GM23338 (cell line): ENCODE measurements around the gene CDK5RAP2. TPM values are rescaled to one million over a fixed set of nuclear protein-coding genes. Genes with fewer than 3 reads are reported as not detected.

Source experiments
- ATAC-seq: fragments of 200-7000 bp; cut with Tn5 transposase; 3 replicates; pipeline ENCODE4 v1.9.1; 2020
- DNase-seq: peaks from one replicate; pipeline ENCODE4 v3.0.0-alpha.2; 2015; ENCODE audit warnings: low spot score
- H2AFZ ChIP-seq: fragments of 200-600 bp; sonication (generic); 2 replicates; pipeline ENCODE4 v1.8.0; 2016; ENCODE audit warnings: antibody characterized with exemption, mild to moderate bottlenecking, moderate library complexity
- H3F3A ChIP-seq: fragments of 200-600 bp; sonication (generic); replicated peaks from 2 replicates; pipeline ENCODE4 v1.8.0; 2017; ENCODE audit warnings: antibody characterized with exemption, mixed run types, low read depth
- H3K27ac ChIP-seq: fragments of 200-600 bp; sonication (generic); 2 replicates; pipeline ENCODE4 v1.6.1; 2016; ENCODE audit warnings: low read depth
- H3K27me3 ChIP-seq: fragments of 200-600 bp; sonication (generic); 2 replicates; pipeline ENCODE4 v1.8.0; 2016; ENCODE audit warnings: mild to moderate bottlenecking, mixed run types, moderate library complexity; ENCODE audit not compliant: insufficient read depth
- H3K36me3 ChIP-seq: fragments of 200-600 bp; sonication (generic); 2 replicates; pipeline ENCODE4 v1.8.0; 2016; ENCODE audit warnings: mild to moderate bottlenecking; ENCODE audit not compliant: insufficient read depth
- H3K4me1 ChIP-seq: fragments of 200-600 bp; sonication (generic); 2 replicates; pipeline ENCODE4 v1.8.0; 2016; ENCODE audit warnings: mild to moderate bottlenecking, moderate library complexity; ENCODE audit not compliant: insufficient read depth
- H3K4me2 ChIP-seq: fragments of 200-600 bp; sonication (generic); 2 replicates; pipeline ENCODE4 v1.7.1; 2017; ENCODE audit warnings: mixed run types
- H3K4me3 ChIP-seq: fragments of 200-600 bp; sonication (generic); 2 replicates; pipeline ENCODE4 v1.6.1; 2016; ENCODE audit warnings: mixed run types
- H3K79me2 ChIP-seq: fragments of 200-600 bp; sonication (generic); replicated peaks from 2 replicates; pipeline ENCODE4 v1.8.0; 2017; ENCODE audit warnings: mild to moderate bottlenecking; ENCODE audit not compliant: insufficient read depth
- H3K9me2 ChIP-seq: fragments of 200-600 bp; sonication (generic); 2 replicates; pipeline ENCODE4 v1.8.0; 2017; ENCODE audit not compliant: insufficient read depth
- H4K20me1 ChIP-seq: fragments of 200-600 bp; sonication (generic); replicated peaks from 2 replicates; pipeline ENCODE4 v1.8.0; 2017; ENCODE audit warnings: mild to moderate bottlenecking; ENCODE audit not compliant: insufficient read depth
- H3K27ac Mint-ChIP-seq: 2 replicates; pipeline ENCODE4 v1.8.0; 2020; ENCODE audit warnings: inconsistent platforms, mild to moderate bottlenecking, moderate library complexity, mixed read lengths
- H3K27me3 Mint-ChIP-seq: 3 replicates; pipeline ENCODE4 v1.8.0; 2022; ENCODE audit warnings: low read depth, mild to moderate bottlenecking, moderate library complexity, mixed read lengths, inconsistent platforms; ENCODE audit not compliant: insufficient read depth, poor library complexity
- H3K36me3 Mint-ChIP-seq: 3 replicates; pipeline ENCODE4 v1.8.0; 2021; ENCODE audit warnings: low read depth, mild to moderate bottlenecking, inconsistent platforms, moderate library complexity, mixed read lengths
- H3K4me1 Mint-ChIP-seq: 3 replicates; pipeline ENCODE4 v1.8.0; 2020; ENCODE audit warnings: mild to moderate bottlenecking, inconsistent platforms, mixed read lengths
- H3K4me3 Mint-ChIP-seq: 3 replicates; pipeline ENCODE4 v1.8.0; 2021; ENCODE audit warnings: moderate library complexity, mild to moderate bottlenecking, inconsistent platforms, mixed read lengths
- H3K9me3 Mint-ChIP-seq: 3 replicates; pipeline ENCODE4 v1.8.0; 2020; ENCODE audit warnings: moderate library complexity, mild to moderate bottlenecking, inconsistent platforms, mixed read lengths
- CREB1 ChIP-seq: fragments of 250-450 bp; sonication (Bioruptor Pico); IDR thresholded peaks from 2 replicates; pipeline ENCODE4 v1.5.0; 2020; ENCODE audit warnings: low read depth, mild to moderate bottlenecking, moderate library complexity
- JUNB ChIP-seq: IDR thresholded peaks from one replicate; pipeline ENCODE4 v1.6.1; 2016; ENCODE audit warnings: antibody characterized with exemption; ENCODE audit not compliant: unreplicated experiment
- POLR2AphosphoS5 ChIP-seq: IDR thresholded peaks from 2 replicates; pipeline ENCODE4 v1.6.1; 2016; ENCODE audit warnings: antibody characterized with exemption, low read depth
- ZNF114 ChIP-seq: fragments of 250-450 bp; sonication (Bioruptor Pico); IDR thresholded peaks from 2 replicates; pipeline ENCODE4 v1.5.0; 2020; ENCODE audit warnings: mild to moderate bottlenecking, moderate library complexity
- polyA plus RNA-seq: library from polyadenylated mRNA; unstranded; fragments of >200 nt; fragmentation: Nextera tagmentation; extraction: Ambion mirVana; gene quantifications from 2 replicates; pipeline ENCODE4 v1.2.1, GENCODE V29; 2016
- total RNA-seq: library from RNA; depleted of rRNA; stranded (reverse); fragments of >200 nt; shearing (Covaris generic); gene quantifications from 2 replicates; pipeline ENCODE4 v1.2.3, GENCODE V29; 2014
- TF ChIP-seq, protein P1 (sequence below): IDR thresholded peaks from one replicate; pipeline ENCODE4 v1.6.1; 2018; ENCODE audit warnings: antibody characterized with exemption; ENCODE audit not compliant: unreplicated experiment
- TF ChIP-seq, protein P2 (sequence below): fragments of 250-450 bp; sonication (Bioruptor Pico); IDR thresholded peaks from 2 replicates; pipeline ENCODE4 v1.5.0; 2020; ENCODE audit warnings: mild to moderate bottlenecking, moderate library complexity

Gene CDK5RAP2
- total and polyA plus RNA-seq, 2 experiments from 2014 or later = 50.7 to 65.7 TPM

DNA sequence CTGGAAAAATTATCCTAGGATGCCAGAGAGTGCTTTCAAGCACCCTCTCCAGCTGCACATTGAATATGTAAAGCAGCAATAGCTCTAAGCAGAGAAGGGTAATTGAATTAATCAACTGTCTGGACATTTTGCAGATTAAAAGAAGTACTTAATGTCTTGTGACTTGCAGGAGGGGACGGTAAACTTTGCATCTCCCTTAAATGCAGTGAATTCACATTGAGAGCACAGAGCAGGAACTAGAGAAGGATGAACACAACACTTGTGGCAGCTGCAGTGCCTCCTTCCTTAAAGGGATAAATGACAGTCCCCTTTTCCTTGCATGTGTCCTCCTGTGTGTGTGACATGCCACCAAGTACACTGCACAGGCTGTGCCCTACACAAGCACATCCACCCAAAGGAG is 7.4 kb upstream of the CDK5RAP2 start (continued):
- TF ChIP-seq, protein P1, sequence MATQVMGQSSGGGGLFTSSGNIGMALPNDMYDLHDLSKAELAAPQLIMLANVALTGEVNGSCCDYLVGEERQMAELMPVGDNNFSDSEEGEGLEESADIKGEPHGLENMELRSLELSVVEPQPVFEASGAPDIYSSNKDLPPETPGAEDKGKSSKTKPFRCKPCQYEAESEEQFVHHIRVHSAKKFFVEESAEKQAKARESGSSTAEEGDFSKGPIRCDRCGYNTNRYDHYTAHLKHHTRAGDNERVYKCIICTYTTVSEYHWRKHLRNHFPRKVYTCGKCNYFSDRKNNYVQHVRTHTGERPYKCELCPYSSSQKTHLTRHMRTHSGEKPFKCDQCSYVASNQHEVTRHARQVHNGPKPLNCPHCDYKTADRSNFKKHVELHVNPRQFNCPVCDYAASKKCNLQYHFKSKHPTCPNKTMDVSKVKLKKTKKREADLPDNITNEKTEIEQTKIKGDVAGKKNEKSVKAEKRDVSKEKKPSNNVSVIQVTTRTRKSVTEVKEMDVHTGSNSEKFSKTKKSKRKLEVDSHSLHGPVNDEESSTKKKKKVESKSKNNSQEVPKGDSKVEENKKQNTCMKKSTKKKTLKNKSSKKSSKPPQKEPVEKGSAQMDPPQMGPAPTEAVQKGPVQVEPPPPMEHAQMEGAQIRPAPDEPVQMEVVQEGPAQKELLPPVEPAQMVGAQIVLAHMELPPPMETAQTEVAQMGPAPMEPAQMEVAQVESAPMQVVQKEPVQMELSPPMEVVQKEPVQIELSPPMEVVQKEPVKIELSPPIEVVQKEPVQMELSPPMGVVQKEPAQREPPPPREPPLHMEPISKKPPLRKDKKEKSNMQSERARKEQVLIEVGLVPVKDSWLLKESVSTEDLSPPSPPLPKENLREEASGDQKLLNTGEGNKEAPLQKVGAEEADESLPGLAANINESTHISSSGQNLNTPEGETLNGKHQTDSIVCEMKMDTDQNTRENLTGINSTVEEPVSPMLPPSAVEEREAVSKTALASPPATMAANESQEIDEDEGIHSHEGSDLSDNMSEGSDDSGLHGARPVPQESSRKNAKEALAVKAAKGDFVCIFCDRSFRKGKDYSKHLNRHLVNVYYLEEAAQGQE = no peak
- TF ChIP-seq JUNB (no peak), ZNF114 (CRISPR knock-in tag) (no peak), POLR2AphosphoS5 (no peak)

DNA sequence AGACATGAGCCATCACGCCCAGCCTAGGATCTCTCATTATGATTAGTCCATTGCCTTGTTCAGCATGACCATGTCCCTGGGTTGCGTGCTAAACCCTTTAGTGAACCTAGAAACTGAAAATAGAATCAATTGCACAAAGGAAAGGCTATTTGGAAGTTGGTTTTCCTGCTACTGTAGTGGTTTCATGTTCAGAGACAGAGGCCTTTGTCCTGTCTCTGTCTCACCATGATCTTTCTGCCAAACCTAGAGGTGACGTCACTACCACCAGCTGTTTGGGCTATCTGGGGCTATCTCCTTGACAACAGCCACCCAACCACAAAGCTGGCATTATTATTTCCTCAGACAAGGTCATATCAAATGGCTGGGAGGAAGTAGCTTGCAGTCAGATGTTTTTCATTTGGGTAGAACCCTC is 4.0 kb upstream of the CDK5RAP2 start:
- TF ChIP-seq, protein P2, sequence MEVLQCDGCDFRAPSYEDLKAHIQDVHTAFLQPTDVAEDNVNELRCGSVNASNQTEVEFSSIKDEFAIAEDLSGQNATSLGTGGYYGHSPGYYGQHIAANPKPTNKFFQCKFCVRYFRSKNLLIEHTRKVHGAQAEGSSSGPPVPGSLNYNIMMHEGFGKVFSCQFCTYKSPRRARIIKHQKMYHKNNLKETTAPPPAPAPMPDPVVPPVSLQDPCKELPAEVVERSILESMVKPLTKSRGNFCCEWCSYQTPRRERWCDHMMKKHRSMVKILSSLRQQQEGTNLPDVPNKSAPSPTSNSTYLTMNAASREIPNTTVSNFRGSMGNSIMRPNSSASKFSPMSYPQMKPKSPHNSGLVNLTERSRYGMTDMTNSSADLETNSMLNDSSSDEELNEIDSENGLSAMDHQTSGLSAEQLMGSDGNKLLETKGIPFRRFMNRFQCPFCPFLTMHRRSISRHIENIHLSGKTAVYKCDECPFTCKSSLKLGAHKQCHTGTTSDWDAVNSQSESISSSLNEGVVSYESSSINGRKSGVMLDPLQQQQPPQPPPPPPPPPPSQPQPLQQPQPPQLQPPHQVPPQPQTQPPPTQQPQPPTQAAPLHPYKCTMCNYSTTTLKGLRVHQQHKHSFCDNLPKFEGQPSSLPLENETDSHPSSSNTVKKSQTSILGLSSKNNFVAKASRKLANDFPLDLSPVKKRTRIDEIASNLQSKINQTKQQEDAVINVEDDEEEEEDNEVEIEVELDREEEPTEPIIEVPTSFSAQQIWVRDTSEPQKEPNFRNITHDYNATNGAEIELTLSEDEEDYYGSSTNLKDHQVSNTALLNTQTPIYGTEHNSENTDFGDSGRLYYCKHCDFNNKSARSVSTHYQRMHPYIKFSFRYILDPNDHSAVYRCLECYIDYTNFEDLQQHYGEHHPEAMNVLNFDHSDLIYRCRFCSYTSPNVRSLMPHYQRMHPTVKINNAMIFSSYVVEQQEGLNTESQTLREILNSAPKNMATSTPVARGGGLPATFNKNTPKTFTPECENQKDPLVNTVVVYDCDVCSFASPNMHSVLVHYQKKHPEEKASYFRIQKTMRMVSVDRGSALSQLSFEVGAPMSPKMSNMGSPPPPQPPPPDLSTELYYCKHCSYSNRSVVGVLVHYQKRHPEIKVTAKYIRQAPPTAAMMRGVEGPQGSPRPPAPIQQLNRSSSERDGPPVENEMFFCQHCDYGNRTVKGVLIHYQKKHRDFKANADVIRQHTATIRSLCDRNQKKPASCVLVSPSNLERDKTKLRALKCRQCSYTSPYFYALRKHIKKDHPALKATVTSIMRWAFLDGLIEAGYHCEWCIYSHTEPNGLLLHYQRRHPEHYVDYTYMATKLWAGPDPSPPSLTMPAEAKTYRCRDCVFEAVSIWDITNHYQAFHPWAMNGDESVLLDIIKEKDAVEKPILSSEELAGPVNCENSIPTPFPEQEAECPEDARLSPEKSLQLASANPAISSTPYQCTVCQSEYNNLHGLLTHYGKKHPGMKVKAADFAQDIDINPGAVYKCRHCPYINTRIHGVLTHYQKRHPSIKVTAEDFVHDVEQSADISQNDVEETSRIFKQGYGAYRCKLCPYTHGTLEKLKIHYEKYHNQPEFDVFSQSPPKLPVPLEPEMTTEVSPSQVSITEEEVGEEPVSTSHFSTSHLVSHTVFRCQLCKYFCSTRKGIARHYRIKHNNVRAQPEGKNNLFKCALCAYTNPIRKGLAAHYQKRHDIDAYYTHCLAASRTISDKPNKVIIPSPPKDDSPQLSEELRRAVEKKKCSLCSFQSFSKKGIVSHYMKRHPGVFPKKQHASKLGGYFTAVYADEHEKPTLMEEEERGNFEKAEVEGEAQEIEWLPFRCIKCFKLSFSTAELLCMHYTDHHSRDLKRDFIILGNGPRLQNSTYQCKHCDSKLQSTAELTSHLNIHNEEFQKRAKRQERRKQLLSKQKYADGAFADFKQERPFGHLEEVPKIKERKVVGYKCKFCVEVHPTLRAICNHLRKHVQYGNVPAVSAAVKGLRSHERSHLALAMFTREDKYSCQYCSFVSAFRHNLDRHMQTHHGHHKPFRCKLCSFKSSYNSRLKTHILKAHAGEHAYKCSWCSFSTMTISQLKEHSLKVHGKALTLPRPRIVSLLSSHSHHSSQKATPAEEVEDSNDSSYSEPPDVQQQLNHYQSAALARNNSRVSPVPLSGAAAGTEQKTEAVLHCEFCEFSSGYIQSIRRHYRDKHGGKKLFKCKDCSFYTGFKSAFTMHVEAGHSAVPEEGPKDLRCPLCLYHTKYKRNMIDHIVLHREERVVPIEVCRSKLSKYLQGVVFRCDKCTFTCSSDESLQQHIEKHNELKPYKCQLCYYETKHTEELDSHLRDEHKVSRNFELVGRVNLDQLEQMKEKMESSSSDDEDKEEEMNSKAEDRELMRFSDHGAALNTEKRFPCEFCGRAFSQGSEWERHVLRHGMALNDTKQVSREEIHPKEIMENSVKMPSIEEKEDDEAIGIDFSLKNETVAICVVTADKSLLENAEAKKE (CRISPR knock-in tag) = no peak
- TF ChIP-seq POLR2AphosphoS5 = no peak
- peak; percentile 21; the same call in 1 of the 2 replicates for TF ChIP-seq CREB1 (CRISPR knock-in tag)
- Histone ChIP-seq H3F3A (0 out of 2 replicates have a peak, but pooled peaks cover 2% of the 10 kb centered on the region), H3K36me3 (no peaks in the 10 kb centered on the region), H2AFZ (no peak overlapping the region), H3K79me2 (peaks cover 7% of the 10 kb centered on the region), H3K4me2 (no peak overlapping the region), H3K27me3 (no peaks in the 10 kb centered on the region), H4K20me1 (0 out of 2 replicates have a peak, but pooled peaks cover 2% of the 10 kb centered on the region), H3K27ac (no peak overlapping the region), H3K4me3 (no peak overlapping the region), H3K9me2 (no peaks in the 10 kb centered on the region), H3K4me1 (peaks cover 2% of the 10 kb centered on the region)
- Mint-ChIP-seq H3K4me1 (peaks cover 9% of the 10 kb centered on the region), H3K27ac (no peak overlapping the region), H3K4me3 (no peak overlapping the region), H3K36me3 (no peaks in the 10 kb centered on the region), H3K27me3 (peaks cover 6% of the 10 kb centered on the region), H3K9me3 (no peaks in the 10 kb centered on the region)
- no peak for ATAC-seq
- peak; percentile 40 for DNase-seq
